Measurements from ENCODE around the gene ZMYND15. TPM values are rescaled to one million over a fixed set of nuclear protein-coding genes. Genes with fewer than 3 reads are reported as not detected.

ZMYND15 gene
- polyA plus RNA-seq, 1 experiment, result 0.14 TPM

DNA sequence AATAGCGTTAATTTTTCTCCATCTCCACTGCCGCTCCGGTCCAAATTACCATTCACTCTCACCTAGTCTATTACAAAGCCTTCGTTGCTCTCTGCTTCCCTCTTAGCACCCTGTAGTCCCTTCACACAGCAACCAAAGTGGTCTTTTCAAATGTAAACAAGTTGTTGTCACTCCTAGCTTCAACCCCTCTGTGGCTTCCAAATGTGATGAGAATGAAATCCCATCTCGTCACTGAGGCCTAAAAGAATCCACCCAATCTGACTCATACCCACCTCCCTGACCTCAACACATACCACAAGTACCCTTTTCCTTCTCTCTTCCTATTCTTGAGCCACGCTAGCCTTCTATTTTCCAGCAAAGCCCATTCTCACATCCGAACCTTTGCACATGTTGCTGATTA is 33.5 kb upstream of the ZMYND15 start:
- TF ChIP-seq, protein P1, sequence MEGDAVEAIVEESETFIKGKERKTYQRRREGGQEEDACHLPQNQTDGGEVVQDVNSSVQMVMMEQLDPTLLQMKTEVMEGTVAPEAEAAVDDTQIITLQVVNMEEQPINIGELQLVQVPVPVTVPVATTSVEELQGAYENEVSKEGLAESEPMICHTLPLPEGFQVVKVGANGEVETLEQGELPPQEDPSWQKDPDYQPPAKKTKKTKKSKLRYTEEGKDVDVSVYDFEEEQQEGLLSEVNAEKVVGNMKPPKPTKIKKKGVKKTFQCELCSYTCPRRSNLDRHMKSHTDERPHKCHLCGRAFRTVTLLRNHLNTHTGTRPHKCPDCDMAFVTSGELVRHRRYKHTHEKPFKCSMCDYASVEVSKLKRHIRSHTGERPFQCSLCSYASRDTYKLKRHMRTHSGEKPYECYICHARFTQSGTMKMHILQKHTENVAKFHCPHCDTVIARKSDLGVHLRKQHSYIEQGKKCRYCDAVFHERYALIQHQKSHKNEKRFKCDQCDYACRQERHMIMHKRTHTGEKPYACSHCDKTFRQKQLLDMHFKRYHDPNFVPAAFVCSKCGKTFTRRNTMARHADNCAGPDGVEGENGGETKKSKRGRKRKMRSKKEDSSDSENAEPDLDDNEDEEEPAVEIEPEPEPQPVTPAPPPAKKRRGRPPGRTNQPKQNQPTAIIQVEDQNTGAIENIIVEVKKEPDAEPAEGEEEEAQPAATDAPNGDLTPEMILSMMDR (IDR thresholded peaks at IDR 0.05; ENCODE audit: low read depth, low read length), result no peak
- H3K4me3 ChIP-seq (ENCODE audit: low read depth, low read length), result no peak overlapping the region
- DNase-seq (ENCODE audit: low read depth, low spot score), result no peak
- no peaks in the 10 kb centered on the region for H3K27me3 ChIP-seq (ENCODE audit: control insufficient read depth, insufficient read depth, low read length)
- no peak overlapping the region for H3K27ac ChIP-seq (ENCODE audit: low read depth, low read length)
- H3K9me3 ChIP-seq (ENCODE audit: control insufficient read depth, insufficient read depth, low read length), result no peaks in the 10 kb centered on the region; the same call in 1 of the 2 replicates
- ChIA-PET POLR2A (no interaction called here), CTCF (no interaction called here)

DNA sequence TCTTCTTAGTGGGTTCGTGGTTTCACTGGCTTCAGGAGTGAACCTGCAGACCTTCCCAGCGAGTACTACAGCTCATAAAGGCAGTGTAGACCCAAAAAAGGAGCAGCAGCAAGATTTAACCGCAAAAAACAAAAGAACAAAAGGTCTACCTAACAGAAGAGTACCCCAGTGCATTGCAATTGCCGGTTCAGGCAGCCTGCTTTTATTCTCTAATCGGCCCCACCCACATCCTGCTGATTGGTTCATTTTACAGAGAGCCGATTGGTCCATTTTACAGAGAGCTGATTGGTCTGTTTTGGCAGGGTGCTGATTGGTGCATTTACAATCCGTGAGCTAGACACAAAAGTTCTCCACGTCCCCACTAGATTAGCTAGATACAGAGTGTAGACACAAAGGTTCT is 31.2 kb upstream of the ZMYND15 start:
- TF ChIP-seq, protein P1 (IDR thresholded peaks at IDR 0.05; ENCODE audit: low read depth, low read length), result no peak
- ChIA-PET POLR2A (no interaction called here), CTCF (interaction anchor here (1.6 kb wide), 1 partner anchor 195 kb away, joined by 3 read pairs; the partner anchor contains the start of gene CHRNE)

DNA sequence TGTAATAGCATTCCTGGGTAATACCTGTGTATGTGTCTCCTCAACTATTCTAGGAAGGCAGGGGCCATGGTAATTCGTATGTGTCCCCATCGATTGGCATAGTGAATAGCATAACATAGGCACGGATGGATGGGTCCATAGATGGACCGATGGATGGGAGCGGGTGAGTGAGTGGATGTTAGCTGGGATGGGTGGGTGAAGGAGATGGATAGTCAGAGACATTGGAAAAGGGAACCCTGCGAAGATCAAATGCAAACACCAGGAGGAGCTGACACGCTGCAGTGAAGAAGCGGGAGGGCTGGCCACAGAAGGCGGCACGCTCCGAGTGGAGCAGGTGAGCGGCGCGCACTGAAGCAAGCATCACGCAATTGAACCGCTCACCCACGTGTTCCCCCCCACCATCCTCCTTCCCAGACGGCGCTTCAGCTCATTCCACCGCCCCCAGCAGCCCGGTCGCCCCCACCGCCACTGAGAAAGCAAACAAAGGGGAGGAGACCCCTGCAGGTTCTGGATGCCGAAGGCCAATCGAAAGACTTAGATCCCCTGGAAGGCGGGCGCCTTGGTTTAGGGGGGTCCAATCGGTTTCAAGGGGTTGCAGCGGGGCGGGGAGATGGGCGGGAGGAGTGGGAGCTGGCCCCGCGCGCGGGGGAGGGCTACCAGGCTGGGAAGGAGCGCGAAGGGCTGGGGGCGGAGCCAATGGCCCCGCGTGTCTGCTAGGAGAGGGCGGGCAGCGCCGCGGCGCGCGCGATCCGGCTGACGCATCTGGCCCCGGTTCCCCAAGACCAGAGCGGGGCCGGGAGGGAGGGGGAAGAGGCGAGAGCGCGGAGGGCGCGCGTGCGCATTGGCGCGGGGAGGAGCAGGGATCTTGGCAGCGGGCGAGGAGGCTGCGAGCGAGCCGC is 29.6 kb upstream of the ZMYND15 start, which contains the start of gene ARRB2:
ARRB2 (plus strand) TSS at position 839 of the 899 bp plus-strand sequence. CDS start 90 bp downstream, outside the sequence.
- ChIA-PET CTCF (interaction anchor here (0.6 to 1.6 kb wide), 16 partner anchors 9 to 285 kb away, joined by 3 to 8 read pairs (median 4); partner anchors contain the start of gene CHRNE), POLR2A (interaction anchor here (0.5 to 1.1 kb wide), 7 partner anchors 11 to 342 kb away, joined by 3 to 5 read pairs (median 3); partner anchors contain the start of genes PLD2, PSMB6 and VMO1)
- Histone ChIP-seq H3K4me3 (ENCODE audit: low read depth, low read length) (peak within 1 kb of the TSS; percentile 70), H3K27me3 (ENCODE audit: control insufficient read depth, insufficient read depth, low read length) (no peaks in the 10 kb centered on the region), H3K27ac (ENCODE audit: low read depth, low read length) (peak within 1 kb of the TSS; percentile 68), H3K9me3 (ENCODE audit: control insufficient read depth, insufficient read depth, low read length) (no peaks in the 10 kb centered on the region)
- TF ChIP-seq, protein P1 (IDR thresholded peaks at IDR 0.05; ENCODE audit: low read depth, low read length), result peak; percentile 68
- peak; percentile 97 for DNase-seq (ENCODE audit: low read depth, low spot score)

More for the DNA sequence above, 31.2 kb upstream of the ZMYND15 start:
- no peak for DNase-seq (ENCODE audit: low read depth, low spot score)
- Histone ChIP-seq H3K9me3 (ENCODE audit: control insufficient read depth, insufficient read depth, low read length) (no peaks in the 10 kb centered on the region; the same call in 1 of the 2 replicates), H3K27me3 (ENCODE audit: control insufficient read depth, insufficient read depth, low read length) (no peaks in the 10 kb centered on the region), H3K27ac (ENCODE audit: low read depth, low read length) (no peak overlapping the region), H3K4me3 (ENCODE audit: low read depth, low read length) (no peak overlapping the region)

DNA sequence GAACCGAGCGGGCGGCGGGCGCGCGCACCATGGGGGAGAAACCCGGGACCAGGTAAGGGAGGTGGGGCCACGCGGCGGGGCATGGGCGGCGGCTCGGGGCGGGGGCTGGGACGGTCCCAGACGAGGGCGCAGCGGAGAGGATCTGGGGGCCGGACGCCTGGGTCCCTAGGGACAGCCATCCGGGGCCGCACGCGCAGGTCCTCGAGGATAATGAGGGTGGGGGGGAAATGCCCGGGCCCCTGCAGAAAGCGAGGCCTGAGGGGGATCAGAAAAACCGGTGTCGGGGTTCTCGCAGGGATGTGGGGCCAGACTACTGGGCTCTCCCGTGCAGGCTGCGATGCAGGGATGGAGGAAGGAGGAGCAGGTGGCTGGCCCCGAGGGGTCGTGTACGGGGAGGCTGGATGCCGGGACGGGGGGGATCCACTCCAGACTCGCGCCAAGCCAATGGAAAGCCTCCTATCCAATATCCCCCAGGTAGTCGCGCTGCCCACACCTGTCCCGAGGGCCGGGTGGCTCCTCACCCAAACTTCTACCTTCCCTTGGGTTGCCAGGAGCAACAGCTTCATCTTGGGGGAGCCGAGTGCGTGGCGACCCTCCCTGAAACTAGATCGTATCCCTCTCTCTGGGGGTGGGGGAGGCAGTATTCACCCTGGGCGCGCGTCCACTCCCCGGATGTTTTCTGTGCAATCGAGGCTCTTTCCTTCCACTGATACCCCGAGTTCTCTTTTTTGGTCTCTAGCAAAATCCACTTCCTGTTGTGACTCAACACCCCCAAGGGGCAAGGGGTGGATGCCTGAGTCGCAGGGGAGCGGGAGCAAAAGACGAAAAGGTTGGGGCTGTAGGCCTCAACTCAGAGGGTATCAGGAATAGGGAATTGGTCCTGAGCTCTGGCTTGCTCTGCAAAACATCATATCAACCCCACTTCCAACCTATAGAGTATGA is 28.7 kb upstream of the ZMYND15 start:
- no peaks in the 10 kb centered on the region for H3K9me3 ChIP-seq (ENCODE audit: control insufficient read depth, insufficient read depth, low read length)
- ChIA-PET POLR2A (interaction anchor here (0.5 to 1.1 kb wide), 6 partner anchors 10 to 341 kb away, joined by 3 to 5 read pairs (median 4); partner anchors contain the start of genes PLD2, PSMB6 and VMO1), CTCF (interaction anchor here (0.6 to 1.6 kb wide), 14 partner anchors 8 to 192 kb away, joined by 3 to 8 read pairs (median 4); partner anchors contain the start of gene CHRNE)

More for the DNA sequence above, 28.7 kb upstream of the ZMYND15 start:
- DNase-seq (ENCODE audit: low read depth, low spot score), result no peak
- Histone ChIP-seq H3K27ac (ENCODE audit: low read depth, low read length) (no peak overlapping the region), H3K4me3 (ENCODE audit: low read depth, low read length) (peak overlapping the region; percentile 70), H3K27me3 (ENCODE audit: control insufficient read depth, insufficient read depth, low read length) (no peaks in the 10 kb centered on the region)
- TF ChIP-seq, protein P1 (IDR thresholded peaks at IDR 0.05; ENCODE audit: low read depth, low read length), result no peak
